ENCODE data around the gene SORL1.

The SORL1 gene

GRCh38 chr11:121508449-121508848, 56.3 kb downstream of the SORL1 start:
- no peak for DNase-seq

DNA sequence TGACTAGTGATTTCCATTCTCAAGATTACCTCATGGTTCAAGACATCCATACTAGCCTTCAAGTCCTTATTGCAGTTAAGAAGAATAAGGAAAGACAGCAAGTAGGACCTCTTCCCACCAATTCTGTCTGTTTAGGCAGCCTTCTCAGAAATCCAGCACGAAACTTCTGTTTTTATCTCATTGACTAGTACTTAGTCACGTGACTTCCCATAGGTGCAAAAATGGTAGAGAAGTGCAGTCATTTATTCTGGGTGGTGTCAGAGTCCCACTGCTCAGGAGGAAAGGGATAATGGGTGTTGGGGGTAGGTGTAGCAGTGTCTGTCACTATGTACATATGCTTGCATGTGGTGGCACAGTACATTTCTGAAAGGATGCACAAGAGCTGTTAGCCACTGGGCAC, 58.3 kb downstream of the SORL1 start:
- no peak for DNase-seq

DNA sequence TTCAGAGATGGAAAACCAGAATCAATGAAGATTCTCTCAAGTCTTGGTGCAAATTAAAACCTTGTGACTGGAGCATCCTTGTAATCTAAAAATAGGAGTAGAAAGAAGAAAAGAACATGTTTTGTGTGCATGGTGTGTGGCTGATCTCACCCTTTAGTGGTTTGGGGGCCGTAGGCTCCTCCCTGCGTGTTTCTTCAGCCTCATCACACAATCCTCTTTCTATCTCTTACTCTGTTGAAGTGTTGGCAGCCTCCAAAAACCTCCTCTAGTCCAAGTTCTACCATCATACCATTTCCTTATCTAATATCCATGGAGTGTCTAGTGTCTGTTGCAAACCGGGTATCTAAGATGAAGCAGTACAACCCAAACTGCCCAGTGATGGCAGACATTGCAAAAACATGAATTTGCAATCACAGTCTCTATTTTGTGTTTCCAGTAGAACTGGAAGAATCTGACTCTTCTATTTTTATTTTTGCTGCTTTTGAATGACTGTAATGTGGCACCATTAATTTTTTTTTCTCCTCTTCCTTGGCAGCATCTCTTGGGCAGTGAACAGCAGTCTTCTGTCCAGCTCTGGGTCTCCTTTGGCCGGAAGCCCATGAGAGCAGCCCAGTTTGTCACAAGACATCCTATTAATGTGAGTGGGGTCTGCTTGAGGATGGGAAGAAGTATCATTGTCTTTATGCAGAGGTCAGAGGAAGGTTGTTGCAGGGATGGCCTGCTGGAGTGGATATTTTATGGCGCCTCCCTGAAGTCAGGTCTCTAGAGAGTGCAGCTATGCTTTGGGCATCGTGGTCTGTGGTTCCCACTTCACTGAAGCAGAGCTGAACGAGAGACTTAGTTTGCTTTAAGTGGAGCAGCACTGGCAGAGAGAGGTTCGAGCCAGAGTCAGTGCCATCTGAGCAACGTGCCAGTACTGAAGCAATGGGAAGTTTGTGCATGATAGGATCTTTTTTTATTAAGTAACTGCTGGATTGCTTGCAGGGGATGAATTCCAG, 60.7 kb downstream of the SORL1 start:
- no peak for DNase-seq

DNA sequence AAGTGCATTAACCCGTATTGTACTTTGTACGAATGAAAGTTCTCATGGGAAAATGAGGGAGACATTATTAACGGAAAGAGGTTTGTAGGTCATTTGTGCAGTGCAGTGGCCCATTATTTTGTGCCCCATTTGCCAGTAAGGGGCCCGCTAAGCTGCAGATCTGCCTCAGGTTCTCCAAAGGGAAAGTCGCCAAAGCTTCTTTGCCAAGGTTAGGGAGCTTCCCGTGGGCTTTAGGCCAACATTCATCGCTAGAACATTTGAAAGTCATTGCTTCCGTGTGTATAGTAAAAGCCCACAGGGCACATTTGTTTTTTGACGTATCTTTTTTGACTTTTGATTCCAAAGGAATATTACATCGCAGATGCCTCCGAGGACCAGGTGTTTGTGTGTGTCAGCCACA, 61.7 kb downstream of the SORL1 start:
- no peak for DNase-seq

GRCh38 chr11:121514432-121515334, 62.6 kb downstream of the SORL1 start:
- DNase-seq = peak; percentile 29

DNA sequence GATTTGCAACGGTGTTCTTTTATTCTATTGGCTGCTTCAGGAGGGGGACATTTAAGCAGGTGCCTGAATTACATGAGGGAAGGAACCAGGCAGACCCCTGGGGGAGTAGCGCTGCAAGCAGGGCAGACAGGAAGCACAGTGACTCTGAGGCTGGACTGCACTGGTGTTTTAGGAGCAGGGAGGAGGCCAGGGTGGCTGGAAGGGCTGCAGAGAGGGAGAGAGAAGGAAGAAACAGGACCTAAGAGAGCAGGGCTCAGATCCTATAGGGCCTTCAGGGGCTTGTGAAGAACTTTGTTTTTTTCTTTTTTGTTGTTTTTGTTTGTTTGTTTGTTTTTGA, 63.2 kb downstream of the SORL1 start:
- no peak for DNase-seq

DNA sequence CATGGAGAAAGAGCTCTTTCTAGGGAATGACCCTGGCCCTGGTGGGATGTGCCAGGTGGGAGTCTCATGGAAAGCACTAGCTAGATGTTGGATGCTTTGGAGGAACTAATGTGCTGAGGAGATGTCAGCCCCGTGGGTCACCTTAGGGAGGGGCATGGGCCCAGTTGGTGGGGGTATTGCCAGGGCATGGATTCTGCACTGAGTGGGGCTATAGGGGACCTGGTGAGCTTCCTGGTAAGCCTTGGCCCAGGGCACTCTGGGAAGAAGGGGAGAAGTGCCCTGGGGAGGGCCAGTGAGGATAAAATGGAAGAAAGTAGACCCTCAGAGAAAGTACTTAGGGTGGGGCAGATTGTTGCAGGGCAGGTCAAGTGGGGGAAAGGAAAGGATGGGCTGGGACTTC, 65.9 kb downstream of the SORL1 start:
- no peak for DNase-seq

DNA sequence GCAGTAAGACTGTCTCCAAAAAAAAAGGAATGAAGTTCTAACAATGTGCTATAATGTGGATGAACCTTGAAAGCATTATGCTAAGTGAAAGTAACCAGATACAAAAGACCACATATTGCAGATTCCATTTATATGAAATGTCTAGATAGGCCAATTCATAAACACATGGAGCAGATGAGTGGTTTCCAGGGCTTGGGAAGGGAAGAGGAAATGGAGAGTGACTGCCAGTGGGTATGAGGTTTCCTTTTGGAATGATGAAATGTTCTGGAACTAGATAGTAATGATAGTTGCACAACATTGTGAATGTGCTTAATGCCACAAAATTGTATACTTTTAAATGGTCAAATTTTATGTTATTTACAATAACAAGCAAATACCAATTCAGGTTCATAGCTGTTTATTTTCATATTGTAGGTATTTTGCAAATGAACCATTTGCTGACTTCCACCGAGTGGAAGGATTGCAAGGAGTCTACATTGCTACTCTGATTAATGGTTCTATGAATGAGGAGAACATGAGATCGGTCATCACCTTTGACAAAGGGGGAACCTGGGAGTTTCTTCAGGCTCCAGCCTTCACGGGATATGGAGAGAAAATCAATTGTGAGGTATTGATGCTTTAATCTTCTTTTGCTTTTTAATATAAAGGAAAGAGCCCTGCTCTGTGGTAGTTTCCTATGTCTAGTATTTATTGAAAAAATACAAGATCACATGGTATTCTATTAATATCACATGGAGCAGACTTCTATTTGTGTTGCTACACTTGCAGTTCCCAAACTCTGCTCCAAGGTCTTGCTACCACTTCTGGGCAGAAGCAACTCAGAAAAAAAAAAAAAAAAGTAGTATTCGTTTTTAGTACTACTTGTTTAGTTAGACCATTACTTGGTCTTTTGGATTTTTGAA, 68.4 kb downstream of the SORL1 start:
- DNase-seq = no peak

- DNase-seq = no peak
Measured at GRCh38 chr11:121521145-121522042, 69.3 kb downstream of the SORL1 start.

DNA sequence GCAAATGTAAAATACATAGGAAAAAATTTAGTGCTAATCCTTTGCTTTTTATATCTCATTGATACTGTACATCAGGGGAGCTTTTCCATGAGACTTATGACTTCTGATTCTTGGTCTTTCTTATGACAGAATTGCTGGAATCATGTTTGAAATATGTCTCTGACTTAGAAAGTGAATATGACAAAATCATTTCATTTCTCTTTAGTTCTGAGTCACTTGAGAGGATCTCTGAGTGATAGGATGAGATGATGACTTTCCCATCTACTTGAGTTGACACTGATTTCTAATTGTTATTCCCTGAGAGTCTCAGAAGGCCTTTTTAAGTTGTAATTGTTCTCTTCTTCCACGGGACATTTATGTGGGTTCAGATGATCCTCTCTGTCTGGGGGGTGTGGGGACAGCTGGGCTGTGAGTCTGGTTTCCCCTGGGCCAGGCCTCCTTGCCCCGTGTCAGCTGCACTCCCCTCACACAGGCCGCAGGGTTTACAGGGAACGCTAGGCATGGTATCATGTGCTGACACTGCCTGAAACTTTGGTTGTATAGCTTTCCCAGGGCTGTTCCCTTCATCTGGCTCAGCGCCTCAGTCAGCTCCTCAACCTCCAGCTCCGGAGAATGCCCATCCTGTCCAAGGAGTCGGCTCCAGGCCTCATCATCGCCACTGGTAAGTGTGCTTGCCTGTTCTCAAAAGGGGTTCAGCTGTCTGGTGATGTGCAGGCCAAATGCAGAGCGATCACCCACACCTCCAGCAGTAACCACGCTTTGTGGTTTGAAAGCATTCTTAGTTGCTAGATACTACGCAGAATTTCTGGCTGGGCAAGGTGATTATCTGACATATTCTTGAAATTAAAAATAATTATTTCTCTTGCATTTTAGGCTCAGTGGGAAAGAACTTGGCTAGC, 70.2 kb downstream of the SORL1 start:
- no peak for DNase-seq

- DNase-seq = peak; percentile 63
Measured at GRCh38 chr11:121523581-121524232, 71.6 kb downstream of the SORL1 start.

- DNase-seq = no peak
Measured at GRCh38 chr11:121524233-121524631, 72.1 kb downstream of the SORL1 start.

DNA sequence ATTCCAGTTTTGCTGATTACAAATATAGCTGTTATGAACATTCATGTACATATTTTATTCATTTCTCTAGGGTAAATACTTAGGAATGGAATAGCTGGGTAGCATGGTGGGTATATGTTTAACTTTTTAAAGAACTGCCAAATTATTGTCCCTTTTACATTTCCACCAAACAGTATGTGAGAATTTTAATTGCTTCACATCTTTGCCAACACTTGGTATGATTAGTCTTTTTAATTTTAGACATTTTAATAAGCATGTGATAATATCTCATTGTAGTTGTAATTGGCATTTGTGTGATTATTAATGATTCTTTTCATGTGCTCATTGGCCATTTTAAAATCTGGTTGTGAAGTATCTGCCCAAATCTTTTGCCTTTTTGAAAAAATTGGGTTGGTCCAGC, 73.3 kb downstream of the SORL1 start:
- no peak for DNase-seq

GRCh38 chr11:121530257-121530656, 78.1 kb downstream of the SORL1 start:
- no peak for DNase-seq

DNA sequence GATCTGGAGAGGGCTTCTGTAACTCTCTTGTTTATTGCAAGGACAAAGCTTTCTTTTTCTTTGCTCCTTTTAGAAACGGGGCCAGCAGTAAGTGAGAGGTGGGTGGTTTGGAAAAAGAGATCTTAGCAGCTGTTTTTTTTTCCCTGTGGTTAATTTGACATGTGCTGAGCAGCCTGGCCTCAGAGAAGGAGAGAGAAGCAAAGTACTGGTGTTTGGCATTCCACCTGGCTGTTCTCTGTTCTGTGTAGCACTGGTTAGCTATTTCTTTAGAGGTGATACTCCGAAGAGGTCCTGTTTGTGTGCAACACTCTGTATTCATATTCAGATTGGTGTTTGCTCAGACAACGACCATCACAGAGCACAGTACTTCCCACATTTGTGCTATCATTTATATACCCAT, 81.5 kb downstream of the SORL1 start:
- no peak for DNase-seq

DNA sequence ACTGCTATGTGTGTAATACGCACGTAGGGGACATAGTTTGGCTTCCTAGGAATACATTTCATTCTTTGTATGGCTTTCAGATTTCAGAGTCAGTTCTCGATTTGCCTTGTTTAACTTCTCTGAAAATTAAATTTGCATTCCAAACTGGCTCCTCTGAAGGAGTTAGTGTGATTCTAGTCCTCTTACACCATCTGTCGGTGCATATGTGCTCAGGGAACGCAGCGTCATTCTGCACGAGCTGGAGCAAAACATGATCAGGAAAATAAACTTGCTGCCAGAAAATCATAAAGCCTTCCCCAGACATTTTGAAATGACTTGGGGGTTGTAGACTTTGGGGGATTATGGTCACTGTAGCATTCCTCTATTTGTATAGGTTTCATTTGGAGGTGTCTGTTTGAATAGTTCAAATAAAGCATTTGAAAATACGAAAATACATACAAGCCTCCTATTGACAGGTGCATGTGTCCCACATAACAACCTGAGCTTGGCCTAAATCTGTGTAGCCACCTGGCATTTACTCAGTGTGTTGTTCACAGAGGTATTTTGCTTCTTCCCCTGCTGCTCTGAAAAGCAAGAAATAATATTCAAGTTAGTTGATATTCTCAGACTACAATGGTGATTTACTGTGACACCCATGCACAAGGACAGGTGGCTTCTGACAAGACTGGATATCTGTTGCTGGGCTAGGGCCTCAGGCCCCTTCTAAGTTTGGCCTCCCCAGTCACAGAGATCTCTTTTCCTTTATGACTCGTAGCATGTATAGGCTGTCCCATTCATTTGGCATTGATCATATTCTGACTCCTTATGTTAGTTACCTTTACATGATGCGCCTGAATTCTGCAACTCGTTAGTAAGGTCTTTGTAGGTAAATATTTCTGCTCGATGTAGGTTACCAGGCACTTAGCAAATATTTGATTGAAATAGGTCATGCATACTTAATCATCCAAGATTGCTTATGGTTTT, 82.3 kb downstream of the SORL1 start:
- peak; percentile 43 for DNase-seq

- DNase-seq = no peak
Measured at GRCh38 chr11:121535129-121535796, 83.1 kb downstream of the SORL1 start.

DNA sequence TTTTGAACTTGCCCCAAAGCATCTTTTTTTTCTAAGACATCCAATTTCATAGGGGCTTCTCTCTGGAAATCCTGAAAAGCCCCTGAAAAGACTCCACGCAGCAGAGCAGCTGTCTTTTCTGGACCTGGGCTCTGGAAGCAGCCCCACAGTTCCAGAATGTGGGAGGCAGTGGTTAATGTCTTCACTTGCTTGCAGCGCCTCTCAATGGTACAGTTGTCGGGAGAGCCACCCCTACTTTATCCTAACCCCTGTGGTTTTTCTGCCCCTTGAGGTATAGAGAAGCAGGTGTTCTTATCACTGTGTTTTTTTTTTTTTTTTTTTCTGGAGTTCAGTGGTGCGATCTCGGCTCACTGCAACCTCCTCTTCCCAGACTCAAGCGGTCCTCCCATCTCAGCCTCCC, 84.0 kb downstream of the SORL1 start:
- no peak for DNase-seq

Measured in DMS153 (cell line).